ENCODE results near the gene YWHAB. TPM values are rescaled to one million over a fixed set of nuclear protein-coding genes. Genes with fewer than 3 reads are reported as not detected.

YWHAB gene
- total and polyA plus RNA-seq, 10 of the 15 experiments (the other 5 are each of a cell fraction or from before 2014, with no cell fraction given) = 63.5 to 323 (median 144) TPM

DNA sequence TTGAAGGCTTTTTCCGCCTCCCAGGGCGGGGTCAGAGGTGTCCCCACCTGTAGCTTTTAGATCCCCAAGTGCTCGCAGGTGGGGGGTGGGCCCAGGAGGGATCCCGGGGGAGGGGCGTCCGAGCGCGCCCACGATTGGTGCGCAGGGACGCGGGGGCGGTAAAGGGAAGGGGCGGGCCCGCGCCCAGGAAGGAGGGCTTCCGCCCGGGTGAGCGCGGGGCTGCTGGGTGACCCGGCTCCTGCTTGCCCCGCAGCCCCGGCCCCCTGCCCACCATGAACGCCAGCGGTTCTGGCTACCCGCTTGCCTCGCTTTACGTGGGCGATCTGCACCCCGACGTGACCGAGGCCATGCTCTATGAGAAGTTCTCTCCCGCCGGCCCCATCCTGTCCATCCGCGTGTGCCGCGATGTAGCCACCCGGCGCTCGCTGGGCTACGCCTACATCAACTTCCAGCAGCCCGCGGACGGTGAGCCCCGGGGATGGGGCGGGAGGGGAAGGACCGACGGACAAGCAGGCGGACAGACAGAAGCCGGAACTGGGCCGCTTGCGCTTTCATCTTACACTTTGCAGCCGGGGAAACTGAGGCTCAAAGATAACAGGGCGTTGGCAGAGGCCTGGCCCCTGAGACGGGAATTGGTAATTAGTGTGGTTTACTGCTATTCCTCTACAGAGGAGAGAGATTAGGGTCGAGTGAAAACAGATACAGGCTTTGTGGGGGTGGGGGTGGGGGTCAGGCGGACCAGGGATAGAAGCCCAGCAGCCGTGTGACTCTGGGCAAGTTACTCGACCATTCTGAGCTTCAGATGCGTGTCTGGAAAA is 24.6 kb downstream of the YWHAB start, which contains the start of gene PABPC1L (continued):
- no peak for TF ChIP-seq CBX3 (IDR thresholded peaks at IDR 0.05; ENCODE audit: borderline replicate concordance, low read depth)
- TF ChIP-seq ETV6 (conservative IDR thresholded peaks at IDR 0.05 in 1 of 2, IDR thresholded peaks at IDR 0.05 in 1 of 2; ENCODE audit: borderline replicate concordance in 1 of 2, low read depth in 1 of 2) = no peak
- no peak for TF ChIP-seq ATF7 (IDR thresholded peaks at IDR 0.05; ENCODE audit: low read depth)
- TF ChIP-seq CBFB (IDR thresholded peaks at IDR 0.05; ENCODE audit: low read depth) = no peak
- TF ChIP-seq, protein P1, sequence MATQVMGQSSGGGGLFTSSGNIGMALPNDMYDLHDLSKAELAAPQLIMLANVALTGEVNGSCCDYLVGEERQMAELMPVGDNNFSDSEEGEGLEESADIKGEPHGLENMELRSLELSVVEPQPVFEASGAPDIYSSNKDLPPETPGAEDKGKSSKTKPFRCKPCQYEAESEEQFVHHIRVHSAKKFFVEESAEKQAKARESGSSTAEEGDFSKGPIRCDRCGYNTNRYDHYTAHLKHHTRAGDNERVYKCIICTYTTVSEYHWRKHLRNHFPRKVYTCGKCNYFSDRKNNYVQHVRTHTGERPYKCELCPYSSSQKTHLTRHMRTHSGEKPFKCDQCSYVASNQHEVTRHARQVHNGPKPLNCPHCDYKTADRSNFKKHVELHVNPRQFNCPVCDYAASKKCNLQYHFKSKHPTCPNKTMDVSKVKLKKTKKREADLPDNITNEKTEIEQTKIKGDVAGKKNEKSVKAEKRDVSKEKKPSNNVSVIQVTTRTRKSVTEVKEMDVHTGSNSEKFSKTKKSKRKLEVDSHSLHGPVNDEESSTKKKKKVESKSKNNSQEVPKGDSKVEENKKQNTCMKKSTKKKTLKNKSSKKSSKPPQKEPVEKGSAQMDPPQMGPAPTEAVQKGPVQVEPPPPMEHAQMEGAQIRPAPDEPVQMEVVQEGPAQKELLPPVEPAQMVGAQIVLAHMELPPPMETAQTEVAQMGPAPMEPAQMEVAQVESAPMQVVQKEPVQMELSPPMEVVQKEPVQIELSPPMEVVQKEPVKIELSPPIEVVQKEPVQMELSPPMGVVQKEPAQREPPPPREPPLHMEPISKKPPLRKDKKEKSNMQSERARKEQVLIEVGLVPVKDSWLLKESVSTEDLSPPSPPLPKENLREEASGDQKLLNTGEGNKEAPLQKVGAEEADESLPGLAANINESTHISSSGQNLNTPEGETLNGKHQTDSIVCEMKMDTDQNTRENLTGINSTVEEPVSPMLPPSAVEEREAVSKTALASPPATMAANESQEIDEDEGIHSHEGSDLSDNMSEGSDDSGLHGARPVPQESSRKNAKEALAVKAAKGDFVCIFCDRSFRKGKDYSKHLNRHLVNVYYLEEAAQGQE (IDR thresholded peaks at IDR 0.05; ENCODE audit: low read depth, low read length) = no peak
- TF ChIP-seq, protein P2, sequence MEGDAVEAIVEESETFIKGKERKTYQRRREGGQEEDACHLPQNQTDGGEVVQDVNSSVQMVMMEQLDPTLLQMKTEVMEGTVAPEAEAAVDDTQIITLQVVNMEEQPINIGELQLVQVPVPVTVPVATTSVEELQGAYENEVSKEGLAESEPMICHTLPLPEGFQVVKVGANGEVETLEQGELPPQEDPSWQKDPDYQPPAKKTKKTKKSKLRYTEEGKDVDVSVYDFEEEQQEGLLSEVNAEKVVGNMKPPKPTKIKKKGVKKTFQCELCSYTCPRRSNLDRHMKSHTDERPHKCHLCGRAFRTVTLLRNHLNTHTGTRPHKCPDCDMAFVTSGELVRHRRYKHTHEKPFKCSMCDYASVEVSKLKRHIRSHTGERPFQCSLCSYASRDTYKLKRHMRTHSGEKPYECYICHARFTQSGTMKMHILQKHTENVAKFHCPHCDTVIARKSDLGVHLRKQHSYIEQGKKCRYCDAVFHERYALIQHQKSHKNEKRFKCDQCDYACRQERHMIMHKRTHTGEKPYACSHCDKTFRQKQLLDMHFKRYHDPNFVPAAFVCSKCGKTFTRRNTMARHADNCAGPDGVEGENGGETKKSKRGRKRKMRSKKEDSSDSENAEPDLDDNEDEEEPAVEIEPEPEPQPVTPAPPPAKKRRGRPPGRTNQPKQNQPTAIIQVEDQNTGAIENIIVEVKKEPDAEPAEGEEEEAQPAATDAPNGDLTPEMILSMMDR (IDR thresholded peaks at IDR 0.05 in 2 of 3, conservative IDR thresholded peaks at IDR 0.05 in 1 of 3; ENCODE audit: control insufficient read depth in 2 of 3, extremely low read depth in 1 of 3, insufficient read depth in 1 of 3, low read depth in 3 of 3, low read length in 3 of 3) = no peak
- TF ChIP-seq, protein P3, sequence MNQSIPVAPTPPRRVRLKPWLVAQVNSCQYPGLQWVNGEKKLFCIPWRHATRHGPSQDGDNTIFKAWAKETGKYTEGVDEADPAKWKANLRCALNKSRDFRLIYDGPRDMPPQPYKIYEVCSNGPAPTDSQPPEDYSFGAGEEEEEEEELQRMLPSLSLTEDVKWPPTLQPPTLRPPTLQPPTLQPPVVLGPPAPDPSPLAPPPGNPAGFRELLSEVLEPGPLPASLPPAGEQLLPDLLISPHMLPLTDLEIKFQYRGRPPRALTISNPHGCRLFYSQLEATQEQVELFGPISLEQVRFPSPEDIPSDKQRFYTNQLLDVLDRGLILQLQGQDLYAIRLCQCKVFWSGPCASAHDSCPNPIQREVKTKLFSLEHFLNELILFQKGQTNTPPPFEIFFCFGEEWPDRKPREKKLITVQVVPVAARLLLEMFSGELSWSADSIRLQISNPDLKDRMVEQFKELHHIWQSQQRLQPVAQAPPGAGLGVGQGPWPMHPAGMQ (IDR thresholded peaks at IDR 0.05; ENCODE audit: borderline replicate concordance) = no peak
- TF ChIP-seq, protein P4, sequence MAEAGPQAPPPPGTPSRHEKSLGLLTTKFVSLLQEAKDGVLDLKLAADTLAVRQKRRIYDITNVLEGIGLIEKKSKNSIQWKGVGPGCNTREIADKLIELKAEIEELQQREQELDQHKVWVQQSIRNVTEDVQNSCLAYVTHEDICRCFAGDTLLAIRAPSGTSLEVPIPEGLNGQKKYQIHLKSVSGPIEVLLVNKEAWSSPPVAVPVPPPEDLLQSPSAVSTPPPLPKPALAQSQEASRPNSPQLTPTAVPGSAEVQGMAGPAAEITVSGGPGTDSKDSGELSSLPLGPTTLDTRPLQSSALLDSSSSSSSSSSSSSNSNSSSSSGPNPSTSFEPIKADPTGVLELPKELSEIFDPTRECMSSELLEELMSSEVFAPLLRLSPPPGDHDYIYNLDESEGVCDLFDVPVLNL (IDR thresholded peaks at IDR 0.05; ENCODE audit: low read depth, low read length) = no peak
- peak; percentile 39; the same call in 1 of the 2 replicates for TF ChIP-seq LARP7 (IDR thresholded peaks at IDR 0.05)
- TF ChIP-seq, protein P5, sequence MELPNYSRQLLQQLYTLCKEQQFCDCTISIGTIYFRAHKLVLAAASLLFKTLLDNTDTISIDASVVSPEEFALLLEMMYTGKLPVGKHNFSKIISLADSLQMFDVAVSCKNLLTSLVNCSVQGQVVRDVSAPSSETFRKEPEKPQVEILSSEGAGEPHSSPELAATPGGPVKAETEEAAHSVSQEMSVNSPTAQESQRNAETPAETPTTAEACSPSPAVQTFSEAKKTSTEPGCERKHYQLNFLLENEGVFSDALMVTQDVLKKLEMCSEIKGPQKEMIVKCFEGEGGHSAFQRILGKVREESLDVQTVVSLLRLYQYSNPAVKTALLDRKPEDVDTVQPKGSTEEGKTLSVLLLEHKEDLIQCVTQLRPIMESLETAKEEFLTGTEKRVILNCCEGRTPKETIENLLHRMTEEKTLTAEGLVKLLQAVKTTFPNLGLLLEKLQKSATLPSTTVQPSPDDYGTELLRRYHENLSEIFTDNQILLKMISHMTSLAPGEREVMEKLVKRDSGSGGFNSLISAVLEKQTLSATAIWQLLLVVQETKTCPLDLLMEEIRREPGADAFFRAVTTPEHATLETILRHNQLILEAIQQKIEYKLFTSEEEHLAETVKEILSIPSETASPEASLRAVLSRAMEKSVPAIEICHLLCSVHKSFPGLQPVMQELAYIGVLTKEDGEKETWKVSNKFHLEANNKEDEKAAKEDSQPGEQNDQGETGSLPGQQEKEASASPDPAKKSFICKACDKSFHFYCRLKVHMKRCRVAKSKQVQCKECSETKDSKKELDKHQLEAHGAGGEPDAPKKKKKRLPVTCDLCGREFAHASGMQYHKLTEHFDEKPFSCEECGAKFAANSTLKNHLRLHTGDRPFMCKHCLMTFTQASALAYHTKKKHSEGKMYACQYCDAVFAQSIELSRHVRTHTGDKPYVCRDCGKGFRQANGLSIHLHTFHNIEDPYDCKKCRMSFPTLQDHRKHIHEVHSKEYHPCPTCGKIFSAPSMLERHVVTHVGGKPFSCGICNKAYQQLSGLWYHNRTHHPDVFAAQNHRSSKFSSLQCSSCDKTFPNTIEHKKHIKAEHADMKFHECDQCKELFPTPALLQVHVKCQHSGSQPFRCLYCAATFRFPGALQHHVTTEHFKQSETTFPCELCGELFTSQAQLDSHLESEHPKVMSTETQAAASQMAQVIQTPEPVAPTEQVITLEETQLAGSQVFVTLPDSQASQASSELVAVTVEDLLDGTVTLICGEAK (IDR thresholded peaks at IDR 0.05; ENCODE audit: borderline replicate concordance) = peak; percentile 38; the same call in 1 of the 2 replicates
- no peak for TF ChIP-seq KAT2A (conservative IDR thresholded peaks at IDR 0.05; ENCODE audit: control insufficient read depth, low read depth, low read length)
- TF ChIP-seq, protein P6, sequence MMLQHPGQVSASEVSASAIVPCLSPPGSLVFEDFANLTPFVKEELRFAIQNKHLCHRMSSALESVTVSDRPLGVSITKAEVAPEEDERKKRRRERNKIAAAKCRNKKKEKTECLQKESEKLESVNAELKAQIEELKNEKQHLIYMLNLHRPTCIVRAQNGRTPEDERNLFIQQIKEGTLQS (IDR thresholded peaks at IDR 0.05; ENCODE audit: borderline replicate concordance, extremely low read depth, low read depth, low read length) = no peak
- TF ChIP-seq POLR2AphosphoS2 (IDR thresholded peaks at IDR 0.05; ENCODE audit: low read depth, low read length) = 0 out of 2 replicates have a peak, but pooled peaks have one; percentile 41
- no peak for TF ChIP-seq RAD21 (IDR thresholded peaks at IDR 0.05; ENCODE audit: insufficient read depth, low read depth, low read length)
- TF ChIP-seq YBX1 (IDR thresholded peaks at IDR 0.05) = no peak
